Adrenal gland (tissue), 5 donors: ENCODE data around the gene ERCC4.

Source experiments
- POLR2A ChIP-seq, 2 donors: fragments of 450-650 bp; IDR thresholded peaks; one replicate each; pipeline ENCODE4 v1.6.1; 2017; ENCODE audit warnings: antibody characterized with exemption in 2 of 2, mild to moderate bottlenecking in 2 of 2, moderate library complexity in 1 of 2
- TF ChIP-seq, protein P1 (sequence below), 6 experiments: fragments of 450-650 bp in 4 of 6; fragments of 200-600 bp in 2 of 6; sonication (generic) in 1 of 6; IDR thresholded peaks; 1 replicate in 5 of 6; 2 replicates in 1 of 6; pipeline versions ENCODE4 v1.5.1 to v1.8.0; 2016 to 2021; ENCODE audit warnings: antibody characterized with exemption in 6 of 6, mild to moderate bottlenecking in 2 of 6, moderate library complexity in 1 of 6
- donor health status: DM: no; HTN: no; CAD: no.

DNA sequence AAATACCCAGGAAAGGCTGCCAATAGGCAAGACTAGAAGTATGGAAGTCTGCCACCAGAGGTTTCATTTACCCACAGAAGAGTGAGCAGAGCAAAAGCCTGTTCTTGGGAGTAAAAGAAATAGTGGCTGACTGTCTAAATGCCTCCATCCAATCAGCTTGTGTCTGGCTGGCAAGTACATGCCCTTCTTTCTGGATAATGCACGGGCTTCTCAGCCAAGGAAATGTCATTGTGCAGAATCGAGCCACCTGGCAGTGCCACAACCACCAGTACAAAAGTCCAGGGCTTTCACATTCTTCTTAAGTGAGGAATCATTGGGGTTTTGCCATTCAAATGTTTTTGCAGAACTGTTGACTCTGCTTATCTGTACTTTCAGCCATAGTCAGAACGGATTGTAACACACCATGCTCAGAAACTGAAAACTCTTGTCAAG, 10.1 kb upstream of the ERCC4 start:
- TF ChIP-seq, protein P1, sequence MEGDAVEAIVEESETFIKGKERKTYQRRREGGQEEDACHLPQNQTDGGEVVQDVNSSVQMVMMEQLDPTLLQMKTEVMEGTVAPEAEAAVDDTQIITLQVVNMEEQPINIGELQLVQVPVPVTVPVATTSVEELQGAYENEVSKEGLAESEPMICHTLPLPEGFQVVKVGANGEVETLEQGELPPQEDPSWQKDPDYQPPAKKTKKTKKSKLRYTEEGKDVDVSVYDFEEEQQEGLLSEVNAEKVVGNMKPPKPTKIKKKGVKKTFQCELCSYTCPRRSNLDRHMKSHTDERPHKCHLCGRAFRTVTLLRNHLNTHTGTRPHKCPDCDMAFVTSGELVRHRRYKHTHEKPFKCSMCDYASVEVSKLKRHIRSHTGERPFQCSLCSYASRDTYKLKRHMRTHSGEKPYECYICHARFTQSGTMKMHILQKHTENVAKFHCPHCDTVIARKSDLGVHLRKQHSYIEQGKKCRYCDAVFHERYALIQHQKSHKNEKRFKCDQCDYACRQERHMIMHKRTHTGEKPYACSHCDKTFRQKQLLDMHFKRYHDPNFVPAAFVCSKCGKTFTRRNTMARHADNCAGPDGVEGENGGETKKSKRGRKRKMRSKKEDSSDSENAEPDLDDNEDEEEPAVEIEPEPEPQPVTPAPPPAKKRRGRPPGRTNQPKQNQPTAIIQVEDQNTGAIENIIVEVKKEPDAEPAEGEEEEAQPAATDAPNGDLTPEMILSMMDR (IDR thresholded peaks at IDR 0.05), result peak in 3 of 6 experiments; percentile 6 to 27 (median 24)
- no peak for TF ChIP-seq POLR2A (IDR thresholded peaks at IDR 0.05)
